GM23248 (cell line): ENCODE measurements around the gene FAM110D. TPM values are rescaled to one million over a fixed set of nuclear protein-coding genes. Genes with fewer than 3 reads are reported as not detected.

Experiments used
- DNase-seq: peaks from one replicate; pipeline ENCODE4 v3.0.0-alpha.2; 2015
- H2AFZ ChIP-seq: fragments of 200-600 bp; sonication (generic); 2 replicates; pipeline ENCODE4 v1.6.1; 2016; ENCODE audit warnings: antibody characterized with exemption
- H3F3A ChIP-seq: fragments of 200-600 bp; sonication (generic); 2 replicates; pipeline ENCODE4 v1.6.1; 2016; ENCODE audit warnings: mild to moderate bottlenecking, antibody characterized with exemption, mixed run types; ENCODE audit not compliant: insufficient read depth
- H3K27ac ChIP-seq: fragments of 200-600 bp; sonication (generic); 2 replicates; pipeline ENCODE4 v1.5.1; 2016; ENCODE audit warnings: mild to moderate bottlenecking
- H3K27me3 ChIP-seq: fragments of 200-600 bp; sonication (generic); replicated peaks from 2 replicates; pipeline ENCODE4 v1.6.1; 2016; ENCODE audit warnings: mild to moderate bottlenecking; ENCODE audit not compliant: insufficient read depth
- H3K36me3 ChIP-seq: fragments of 200-600 bp; sonication (generic); 2 replicates; pipeline ENCODE4 v1.6.1; 2016; ENCODE audit warnings: low read depth, mild to moderate bottlenecking
- H3K4me1 ChIP-seq: fragments of 200-600 bp; sonication (generic); 2 replicates; pipeline ENCODE4 v1.6.1; 2016; ENCODE audit warnings: mild to moderate bottlenecking; ENCODE audit not compliant: insufficient read depth
- H3K4me2 ChIP-seq: fragments of 200-600 bp; sonication (generic); one replicate; pipeline ENCODE4 v1.6.1; 2016; ENCODE audit warnings: mild to moderate bottlenecking; ENCODE audit not compliant: unreplicated experiment
- H3K4me3 ChIP-seq: fragments of 200-600 bp; sonication (generic); 2 replicates; pipeline ENCODE4 v1.5.1; 2016; ENCODE audit warnings: mild to moderate bottlenecking
- H3K79me2 ChIP-seq: fragments of 200-600 bp; sonication (generic); 2 replicates; pipeline ENCODE4 v1.6.1; 2016; ENCODE audit warnings: mild to moderate bottlenecking; ENCODE audit not compliant: insufficient read depth
- H3K9ac ChIP-seq: fragments of 200-600 bp; sonication (generic); 2 replicates; pipeline ENCODE4 v1.6.1; 2016; ENCODE audit warnings: mild to moderate bottlenecking
- H3K9me2 ChIP-seq: fragments of 200-600 bp; sonication (generic); 2 replicates; pipeline ENCODE4 v1.6.1; 2016; ENCODE audit warnings: mixed run types, mild to moderate bottlenecking, moderate library complexity; ENCODE audit not compliant: insufficient read depth
- H3K9me3 ChIP-seq: fragments of 200-600 bp; sonication (generic); one replicate; pipeline ENCODE4 v1.6.1; 2017; ENCODE audit warnings: low read depth
- H4K20me1 ChIP-seq: fragments of 200-600 bp; sonication (generic); 2 replicates; pipeline ENCODE4 v1.6.0; 2016; ENCODE audit not compliant: insufficient read depth
- EZH2 ChIP-seq: fragments of 200-600 bp; sonication (generic); IDR thresholded peaks from 2 replicates; pipeline ENCODE4 v1.6.1; 2018; ENCODE audit warnings: antibody characterized with exemption, mild to moderate bottlenecking; ENCODE audit not compliant: insufficient read depth, poor library complexity, severe bottlenecking
- EZH2phosphoT487 ChIP-seq: fragments of 200-600 bp; sonication (generic); IDR thresholded peaks from 2 replicates; pipeline ENCODE4 v1.6.1; 2018; ENCODE audit warnings: antibody characterized with exemption, moderate library complexity, mild to moderate bottlenecking, low read depth; ENCODE audit not compliant: insufficient read depth
- WGBS, 2 experiments: methylation state at CpG; one replicate each; pipeline ENCODE4 v1.1.6; 2015 to 2017; ENCODE audit warnings: low lambda C conversion rate in 2 of 2, low coverage in 1 of 2; ENCODE audit errors: missing lambda C conversion rate in 2 of 2; 5-methylcytosine and 5-hydroxymethylcytosine counted together
- in situ Hi-C: fragments of 300-500 bp; cut with MboI; formaldehyde crosslinking; loops from 2 replicates; pipeline ENCODE4 v1.15.0; 2020
- polyA plus RNA-seq: library from polyadenylated mRNA; unstranded; fragments of >200 nt; fragmentation: Nextera tagmentation; extraction: Ambion mirVana; gene quantifications from 2 replicates; pipeline ENCODE4 v1.2.1, GENCODE V29; 2016
- total RNA-seq: library from RNA; depleted of rRNA; stranded (reverse); fragments of >200 nt; shearing (Covaris generic); gene quantifications from 2 replicates; pipeline ENCODE4 v1.2.3, GENCODE V29; 2014

The FAM110D gene
- total and polyA plus RNA-seq, 2 experiments from 2014 or later = not detected

GRCh38 chr1:26119892-26120608, 38.8 kb upstream of the FAM110D start:
- Histone ChIP-seq H3K27ac (no peak overlapping the region), H3K4me3 (no peak overlapping the region), H4K20me1 (no peaks in the 10 kb centered on the region), H3K9me3 (no peaks in the 10 kb centered on the region), H3K79me2 (peaks cover 3% of the 10 kb centered on the region; the same call in 1 of the 2 replicates), H2AFZ (no peak overlapping the region), H3K9ac (no peak overlapping the region), H3K4me2 (no peak overlapping the region), H3K36me3 (peaks cover 10% of the 10 kb centered on the region; the same call in 1 of the 2 replicates), H3K9me2 (no peaks in the 10 kb centered on the region), H3F3A (peaks cover 22% of the 10 kb centered on the region), H3K4me1 (peaks cover 13% of the 10 kb centered on the region), H3K27me3 (no peaks in the 10 kb centered on the region)
- 74 to 75% methylated on average over 9 of the region's 9 CpGs for WGBS, 2 experiments
- in situ Hi-C loops = no loop called here
- TF ChIP-seq EZH2phosphoT487 (no peak), EZH2 (no peak)
- no peak for DNase-seq

- Histone ChIP-seq H3K9me3 (no peaks in the 10 kb centered on the region), H3K9ac (no peak overlapping the region), H3K4me2 (no peak overlapping the region), H4K20me1 (no peaks in the 10 kb centered on the region), H3F3A (peaks cover 22% of the 10 kb centered on the region), H3K9me2 (no peaks in the 10 kb centered on the region), H2AFZ (no peak overlapping the region), H3K4me1 (peaks cover 13% of the 10 kb centered on the region), H3K79me2 (no peaks in the 10 kb centered on the region), H3K27me3 (no peaks in the 10 kb centered on the region), H3K36me3 (peaks cover 10% of the 10 kb centered on the region; the same call in 1 of the 2 replicates), H3K4me3 (no peak overlapping the region), H3K27ac (0 out of 2 replicates have a peak overlapping the region, but pooled peaks have one; percentile 8)
- no peak for DNase-seq
- in situ Hi-C loops = no loop called here
- WGBS, 2 experiments = 71% methylated on average over 8 of the region's 8 CpGs
- TF ChIP-seq EZH2phosphoT487 (no peak), EZH2 (no peak)
These were observed 36.8 kb upstream of the FAM110D start for GRCh38 chr1:26121854-26122773.

- H3K79me2 ChIP-seq = no peaks in the 10 kb centered on the region
- no peaks in the 10 kb centered on the region for H4K20me1 ChIP-seq
- H3K4me1 ChIP-seq = peaks cover 13% of the 10 kb centered on the region
- TF ChIP-seq EZH2 (no peak), EZH2phosphoT487 (no peak)
- H3K9ac ChIP-seq = no peak overlapping the region
- H3K27ac ChIP-seq = peak overlapping the region; percentile 8; the same call in 1 of the 2 replicates
- DNase-seq = peak; percentile 81
- H3K4me2 ChIP-seq = peak overlapping the region; percentile 28
- WGBS, 2 experiments = 78 to 85% methylated on average over 7 of the region's 7 CpGs
- in situ Hi-C loops = no loop called here
- H3K4me3 ChIP-seq = no peak overlapping the region
- H3K36me3 ChIP-seq = peaks cover 10% of the 10 kb centered on the region; the same call in 1 of the 2 replicates
- peaks cover 22% of the 10 kb centered on the region for H3F3A ChIP-seq
- no peaks in the 10 kb centered on the region for H3K9me2 ChIP-seq
- H2AFZ ChIP-seq = no peak overlapping the region
- H3K27me3 ChIP-seq = no peaks in the 10 kb centered on the region
- no peaks in the 10 kb centered on the region for H3K9me3 ChIP-seq
These were observed 35.6 kb upstream of the FAM110D start for GRCh38 chr1:26122988-26123973.
